GM18867 (cell line): ENCODE results near the gene HSH2D.

ENCODE experiments used
- ATAC-seq: cut with Tn5 transposase; IDR thresholded peaks from one replicate; pipeline ENCODE4 v1.9.1; 2021; ENCODE audit warnings: mild to moderate bottlenecking, moderate library complexity; ENCODE audit not compliant: unreplicated experiment

Gene HSH2D

DNA sequence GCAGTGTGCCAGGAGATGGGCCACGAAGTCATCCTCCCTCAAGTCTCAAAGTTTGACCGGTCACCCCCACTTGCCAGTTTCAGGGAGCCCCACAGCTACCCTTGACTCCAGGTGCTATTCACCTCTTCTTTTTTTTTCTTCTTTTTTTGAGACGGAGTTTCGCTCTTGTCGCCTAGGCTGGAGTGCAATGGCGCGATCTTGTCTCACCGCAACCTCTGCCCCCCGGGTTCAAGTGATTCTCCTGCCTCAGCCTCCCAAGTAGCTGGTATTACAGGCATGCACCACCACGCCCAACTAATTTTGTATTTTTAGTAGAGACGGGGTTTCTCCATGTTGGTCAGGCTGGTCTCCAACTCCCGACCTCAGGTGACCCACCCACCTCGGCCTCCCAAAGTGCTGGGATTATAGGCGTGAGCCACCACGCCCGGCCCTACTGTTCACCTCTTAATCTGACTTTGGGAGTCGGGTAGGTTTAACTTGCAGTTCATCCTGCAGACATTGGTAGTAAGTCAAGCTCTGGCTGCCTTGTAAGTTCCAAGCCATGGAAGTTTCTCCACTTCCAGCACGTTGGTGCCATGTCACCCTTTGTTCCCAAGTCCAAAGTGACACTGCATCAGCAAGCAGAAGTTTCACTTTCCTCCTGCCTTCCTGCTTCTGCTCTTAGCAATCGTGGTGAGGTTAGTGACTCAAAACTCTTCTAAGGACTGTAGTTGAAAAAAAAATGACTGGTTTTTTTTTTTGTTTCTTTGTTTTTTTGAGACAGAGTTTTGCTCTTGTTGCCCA, 24.2 kb upstream of the HSH2D start:
- peak; percentile 31 for ATAC-seq

DNA sequence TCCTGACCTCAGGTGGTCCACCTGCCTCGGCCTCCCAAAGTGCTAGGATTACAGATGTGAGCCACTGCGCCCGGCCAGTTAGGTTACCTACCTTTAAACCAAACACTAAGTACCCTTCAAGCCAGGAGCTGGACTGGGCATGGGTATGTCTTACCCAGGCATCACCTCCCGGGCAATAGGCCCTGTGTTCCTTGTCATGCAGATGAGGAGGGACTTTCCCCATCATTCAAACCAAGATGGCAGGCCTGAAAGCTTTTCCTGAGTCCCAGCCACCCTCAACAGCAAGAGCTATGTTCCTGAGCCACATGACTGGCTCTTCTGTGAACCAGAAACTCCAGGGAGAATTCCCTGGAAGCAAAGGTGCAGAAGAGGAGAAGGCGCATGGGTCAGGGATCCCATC, 22.3 kb upstream of the HSH2D start:
- no peak for ATAC-seq

DNA sequence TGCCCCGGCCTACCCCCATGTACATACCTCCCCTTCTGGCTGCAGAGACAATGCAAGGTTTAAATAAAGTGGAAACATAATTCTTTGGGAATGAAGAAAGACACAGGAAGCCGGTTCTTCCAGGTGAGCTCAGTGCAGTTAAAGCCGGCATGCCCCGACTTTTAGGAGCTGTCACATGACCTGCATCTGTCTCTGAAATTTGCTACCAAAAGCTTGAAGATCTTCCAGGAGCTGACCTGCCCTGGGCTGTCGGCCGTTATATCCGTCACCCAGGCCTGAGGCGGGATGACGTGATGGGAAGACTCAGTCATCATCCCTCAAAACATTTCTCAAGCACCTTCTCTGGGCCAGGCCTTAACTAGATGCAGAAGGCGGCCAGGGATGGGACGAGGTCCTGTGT, 21.5 kb upstream of the HSH2D start:
- ATAC-seq: no peak

DNA sequence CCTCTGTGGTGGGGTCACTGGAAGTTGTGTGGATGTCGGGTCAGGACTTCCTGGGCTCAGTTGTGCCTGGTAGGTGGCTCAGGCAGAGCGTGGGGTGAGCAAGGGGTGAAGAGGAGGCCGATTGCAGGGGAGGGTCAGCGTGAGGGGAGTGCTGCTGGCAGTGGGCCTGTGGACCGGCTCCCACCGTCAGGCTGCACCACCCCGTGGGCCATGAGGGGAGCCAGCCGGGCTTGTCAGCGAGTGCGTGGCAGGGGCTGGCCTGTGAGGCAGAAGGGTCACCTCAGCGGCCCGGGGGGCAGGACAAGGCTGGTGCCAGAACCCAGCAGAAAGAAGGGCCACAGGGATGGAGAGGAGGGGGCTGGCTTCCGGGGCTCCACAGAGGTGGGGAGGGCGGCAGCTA, 18.5 kb upstream of the HSH2D start:
- ATAC-seq: no peak

DNA sequence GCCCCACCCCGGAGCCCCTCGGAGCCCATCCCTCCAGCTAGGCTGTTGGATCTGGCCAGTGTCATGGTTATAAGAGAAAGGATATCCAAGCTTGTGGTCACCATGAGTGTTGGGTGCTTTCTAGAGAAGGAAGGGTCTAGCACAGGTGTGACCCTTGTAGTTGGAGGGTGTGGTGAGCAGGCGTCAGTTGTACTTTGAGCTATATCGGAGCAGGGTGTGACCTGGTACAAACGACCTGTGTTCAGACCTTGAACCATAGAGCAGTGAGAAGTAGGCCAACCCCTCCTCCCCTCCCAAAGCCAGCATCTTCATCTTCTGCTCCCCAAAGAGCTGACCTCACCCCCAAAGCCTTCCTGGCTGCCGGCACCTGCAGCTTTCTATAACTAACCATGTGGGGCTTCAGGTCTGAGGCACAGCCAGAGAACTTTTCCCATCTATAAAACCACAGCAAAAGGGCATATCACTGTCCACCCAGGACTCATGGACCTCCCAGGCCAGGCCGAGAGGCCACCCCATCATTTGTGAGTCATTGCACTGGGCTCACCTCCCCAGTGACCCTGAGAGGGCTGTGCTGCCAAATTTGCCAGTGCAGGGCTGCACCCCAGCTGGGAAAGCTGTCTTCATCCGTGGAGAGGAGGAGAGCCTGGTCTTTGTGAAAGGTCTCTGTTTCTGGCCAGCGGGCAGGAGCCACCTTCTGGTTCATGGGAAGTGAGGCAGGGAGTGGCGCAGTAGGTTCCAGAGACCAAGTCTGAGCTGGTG, 17.6 kb upstream of the HSH2D start:
- no peak for ATAC-seq

DNA sequence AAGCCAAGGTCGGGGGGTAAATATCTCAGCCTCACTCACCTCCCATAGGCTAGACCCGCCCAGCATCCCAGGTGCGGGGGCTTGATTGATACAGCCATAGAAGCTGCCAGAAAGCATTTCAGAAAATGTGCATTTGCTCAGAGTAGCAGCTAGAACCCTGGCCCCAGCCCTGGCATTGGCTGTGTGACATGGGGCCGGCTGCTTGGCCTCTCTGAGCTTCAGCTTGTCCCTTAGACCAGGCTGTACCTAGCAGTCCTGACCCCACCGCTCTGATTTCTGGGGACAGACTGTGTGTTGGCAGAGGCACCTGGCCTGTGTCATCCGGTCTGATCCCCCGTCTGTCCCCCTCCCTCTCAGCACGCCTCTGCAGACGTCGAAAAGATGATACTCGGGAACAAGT, 16.4 kb upstream of the HSH2D start:
- ATAC-seq: no peak

DNA sequence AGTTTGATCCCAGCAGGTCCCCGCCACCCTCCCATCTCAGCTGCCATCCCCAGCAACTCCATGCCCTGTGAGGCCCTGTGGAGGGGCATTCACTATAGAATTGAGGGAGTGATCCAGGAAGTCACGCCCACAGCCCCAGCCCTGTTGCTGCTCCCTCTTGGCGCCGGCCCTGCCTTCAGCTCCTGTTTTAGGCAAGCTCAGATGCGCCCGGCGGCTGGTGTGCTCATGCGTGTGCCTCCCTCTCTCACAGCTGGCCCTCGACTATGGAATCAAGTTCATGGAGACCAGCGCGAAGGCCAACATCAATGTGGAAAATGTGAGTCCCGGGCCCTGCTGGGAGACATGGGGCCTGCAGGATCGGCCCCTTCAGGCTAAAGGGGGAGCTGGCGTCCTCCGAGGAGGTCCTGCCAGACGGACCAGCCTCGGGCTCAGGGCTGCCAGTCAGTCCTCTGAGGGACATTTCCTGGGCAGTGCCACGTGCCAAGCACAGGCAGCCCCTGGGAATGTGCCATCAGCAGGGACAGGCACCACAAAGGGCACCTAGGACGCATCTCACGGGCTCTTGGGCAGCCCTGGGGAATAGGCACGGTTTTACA, 15.6 kb upstream of the HSH2D start:
- no peak for ATAC-seq

DNA sequence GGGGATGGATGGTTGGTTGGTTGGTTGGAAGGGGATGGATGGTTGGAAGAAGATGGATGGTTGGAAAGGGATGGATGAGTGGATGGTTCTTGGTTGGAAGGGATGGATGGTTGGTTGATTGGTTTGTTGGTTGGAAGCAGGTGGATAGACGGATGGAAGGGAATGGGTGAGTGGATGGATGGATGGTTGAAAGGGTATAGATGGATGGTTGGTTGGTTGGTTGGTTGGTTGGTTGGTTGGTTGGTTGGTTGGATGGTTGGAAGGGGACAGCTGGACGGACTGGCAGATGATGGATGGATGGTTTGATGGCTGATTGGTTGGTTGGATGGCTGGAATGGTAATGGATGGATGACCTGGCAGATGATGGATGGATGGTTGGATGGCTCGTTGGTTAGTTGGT, 11.8 kb upstream of the HSH2D start:
- ATAC-seq: no peak

DNA sequence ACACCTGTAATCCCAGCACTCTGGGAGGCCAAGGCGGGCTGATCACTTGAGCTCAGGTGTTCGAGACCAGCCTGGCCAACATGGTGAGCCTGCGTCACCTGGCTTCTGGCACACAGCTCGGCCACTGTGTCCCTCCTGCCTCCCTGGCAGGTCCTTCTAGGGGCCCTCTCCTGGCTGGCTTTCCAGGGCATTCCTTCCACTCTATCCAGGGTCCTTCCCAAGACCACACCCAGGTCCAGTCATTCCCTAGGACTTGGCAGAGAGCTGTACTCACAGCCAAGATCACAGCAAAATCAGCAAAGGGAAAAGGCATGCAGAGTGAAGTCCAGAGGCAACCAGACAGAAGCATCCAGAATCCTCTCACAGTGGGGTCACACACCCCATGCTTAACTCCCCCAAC, 9.7 kb upstream of the HSH2D start:
- ATAC-seq: no peak

DNA sequence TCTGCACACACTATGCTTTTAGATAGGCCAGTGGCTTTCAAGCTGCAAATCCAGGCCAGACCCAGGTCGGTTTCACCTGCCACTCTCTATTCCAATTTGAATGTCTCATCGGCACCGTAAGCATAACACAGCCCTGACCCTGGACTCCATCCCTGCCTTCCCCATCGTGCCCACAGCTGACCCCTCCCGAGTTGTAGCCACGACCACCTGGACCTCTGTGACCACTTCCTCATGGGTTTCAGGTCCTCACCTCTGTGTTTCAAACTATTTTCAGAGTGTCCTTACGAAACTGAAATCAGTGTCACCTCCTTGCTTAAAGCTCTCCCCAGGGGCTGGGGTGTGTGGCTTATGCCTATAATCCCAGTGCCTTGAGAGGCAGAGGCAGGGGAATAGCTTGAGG, 9.0 kb upstream of the HSH2D start:
- ATAC-seq: peak; percentile 40

DNA sequence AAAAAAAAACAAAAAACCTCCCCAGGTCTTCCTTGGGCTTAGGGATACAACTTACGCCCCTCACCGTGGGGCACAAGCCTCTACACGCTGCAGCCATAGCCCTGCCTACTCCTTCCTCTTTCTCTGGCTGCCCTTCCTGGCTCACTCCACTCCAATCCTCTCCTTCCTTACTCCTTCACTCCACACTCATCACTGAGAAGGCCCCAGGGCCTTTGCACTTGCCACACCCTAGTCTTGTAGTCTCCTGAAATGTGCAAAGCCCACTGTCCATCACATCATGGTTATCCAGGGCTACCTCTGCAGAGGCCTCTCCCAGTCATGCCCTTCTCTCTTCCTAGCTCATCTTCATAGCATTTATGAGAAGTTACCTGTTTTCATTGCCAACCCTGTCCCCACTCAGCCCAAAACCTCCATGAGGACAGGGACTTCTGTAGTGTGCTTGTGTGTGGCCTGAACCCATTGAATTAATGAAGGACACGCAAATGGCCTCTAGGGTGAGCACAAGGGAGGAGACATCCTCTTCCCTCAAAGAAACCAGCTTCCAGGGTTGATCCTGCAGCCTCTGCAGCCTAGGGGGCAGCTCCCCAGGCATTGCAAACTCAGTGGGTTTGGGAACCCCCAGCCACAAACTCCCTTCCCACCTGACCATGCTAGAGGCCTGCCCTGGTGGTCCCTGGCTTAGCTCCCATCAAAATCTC, 7.9 kb upstream of the HSH2D start:
- no peak for ATAC-seq

DNA sequence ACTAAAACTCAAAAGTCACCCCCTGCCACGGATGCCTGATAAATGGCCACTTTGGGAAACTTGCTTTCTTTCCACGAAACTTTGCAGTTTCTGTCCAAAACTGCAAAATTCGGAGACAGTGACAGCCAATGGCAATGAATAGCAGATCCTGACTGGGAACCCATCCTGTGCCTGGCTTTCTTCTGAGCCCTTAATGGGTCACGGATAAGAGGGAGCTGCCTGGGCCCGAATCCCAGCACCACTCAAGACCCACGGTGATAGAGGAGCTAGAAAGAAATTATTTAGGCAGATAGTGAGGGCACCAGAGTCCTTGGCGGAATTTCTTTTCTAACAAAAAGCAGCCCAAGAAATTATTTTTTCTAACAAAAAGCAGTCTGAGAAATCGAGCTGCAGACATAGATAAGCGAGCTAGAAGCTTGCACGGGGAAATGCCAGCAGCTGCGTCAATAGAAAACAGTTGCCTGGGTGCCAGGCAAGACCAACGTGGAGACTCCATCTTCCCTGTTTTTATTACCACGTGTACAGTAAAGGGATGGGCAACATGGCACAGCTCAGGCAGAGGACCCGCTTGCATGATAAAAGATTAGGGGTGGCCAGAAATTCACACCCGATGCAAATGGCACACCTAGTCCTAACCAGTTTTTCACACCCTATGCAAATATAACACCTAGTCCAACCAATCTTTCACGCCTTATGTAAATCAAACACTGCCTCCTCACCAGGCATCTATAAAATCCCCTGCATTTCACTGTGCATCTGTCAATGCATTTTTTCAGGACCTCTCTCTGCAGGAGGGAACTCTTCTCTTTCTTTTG, 7.1 kb upstream of the HSH2D start:
- no peak for ATAC-seq

DNA sequence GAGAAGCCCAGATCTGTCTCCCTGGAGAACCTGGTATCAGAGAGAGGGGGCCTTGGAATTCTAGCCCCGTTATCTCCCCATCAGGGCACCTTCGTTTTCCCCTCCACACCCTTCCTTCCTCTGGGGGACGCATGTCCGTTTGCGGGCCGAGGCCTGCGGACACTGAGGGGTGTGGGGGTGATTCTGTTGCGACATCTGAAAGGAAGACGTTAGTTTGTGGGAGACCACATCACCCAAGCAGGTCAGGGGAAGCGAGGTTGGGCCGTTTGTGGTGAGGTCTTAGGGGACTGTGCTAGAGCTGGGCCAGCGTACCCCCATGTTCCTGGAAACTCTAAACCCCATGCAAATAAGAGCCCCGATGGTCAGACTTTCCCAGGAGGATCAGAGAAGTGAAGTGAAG, 3.7 kb upstream of the HSH2D start:
- ATAC-seq: no peak

DNA sequence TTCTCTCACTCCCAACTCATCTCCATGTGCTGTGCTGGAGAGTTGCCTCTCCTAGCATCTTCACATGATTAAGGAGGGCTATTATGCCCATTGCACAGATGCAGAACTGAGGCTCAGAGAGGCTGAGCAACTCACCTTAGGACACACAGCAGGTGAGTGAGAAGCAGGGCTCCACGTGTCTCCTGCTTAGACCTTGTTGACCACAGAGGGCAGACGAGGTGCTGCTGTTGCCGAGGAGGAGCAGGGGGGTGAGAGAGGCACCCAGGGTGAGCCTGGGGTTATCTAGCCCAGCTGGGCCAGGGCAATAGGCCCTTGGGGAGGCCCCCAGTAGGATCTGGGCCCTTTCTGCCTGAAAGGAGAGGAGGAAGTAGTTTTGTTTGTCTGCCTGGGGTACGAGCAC, 2.4 kb upstream of the HSH2D start:
- ATAC-seq: no peak

DNA sequence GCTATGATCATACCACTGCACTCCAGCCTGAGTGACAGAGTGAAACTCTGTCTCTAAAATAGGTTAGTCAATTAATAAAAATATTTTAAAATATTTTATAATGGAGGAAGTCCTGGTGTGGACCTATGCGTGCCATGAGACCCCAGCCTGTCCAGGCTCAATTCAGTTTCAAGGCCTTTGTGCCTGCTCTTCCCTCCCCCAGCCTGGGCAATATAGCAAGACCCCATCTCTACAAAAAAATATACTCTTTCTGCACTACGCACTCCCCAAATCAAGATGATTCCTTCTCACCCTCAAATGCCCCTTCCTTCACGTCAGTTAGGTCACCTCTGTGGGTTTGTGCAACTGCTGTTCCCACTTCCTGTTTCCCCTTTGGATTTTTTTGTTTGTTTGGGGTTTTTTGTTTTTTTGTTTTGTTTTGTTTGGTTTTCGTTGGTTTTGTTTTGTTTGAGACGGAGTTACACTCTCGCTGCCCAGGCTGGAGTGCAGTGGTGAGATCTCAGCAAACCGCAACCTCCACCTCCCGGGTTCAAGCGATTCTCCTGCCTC, 1.4 kb upstream of the HSH2D start:
- no peak for ATAC-seq

DNA sequence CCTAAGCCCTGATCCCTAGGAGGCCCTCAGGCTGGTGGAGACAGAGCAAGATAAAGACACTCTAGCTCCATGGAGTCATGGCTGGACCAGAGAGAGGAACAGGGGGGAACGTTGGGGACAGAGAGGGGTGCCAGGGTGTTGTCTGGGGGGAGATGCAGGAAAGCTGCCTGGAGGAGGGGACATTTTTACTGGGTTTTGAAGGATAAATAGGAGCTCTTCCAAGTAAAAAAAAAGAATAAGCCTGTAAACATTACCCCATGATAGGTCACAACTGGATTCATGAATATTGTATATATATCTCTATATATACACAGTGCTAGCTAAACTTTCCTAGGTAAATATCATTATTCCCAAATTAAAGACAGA, 714 bp downstream of the HSH2D start:
- ATAC-seq: no peak

DNA sequence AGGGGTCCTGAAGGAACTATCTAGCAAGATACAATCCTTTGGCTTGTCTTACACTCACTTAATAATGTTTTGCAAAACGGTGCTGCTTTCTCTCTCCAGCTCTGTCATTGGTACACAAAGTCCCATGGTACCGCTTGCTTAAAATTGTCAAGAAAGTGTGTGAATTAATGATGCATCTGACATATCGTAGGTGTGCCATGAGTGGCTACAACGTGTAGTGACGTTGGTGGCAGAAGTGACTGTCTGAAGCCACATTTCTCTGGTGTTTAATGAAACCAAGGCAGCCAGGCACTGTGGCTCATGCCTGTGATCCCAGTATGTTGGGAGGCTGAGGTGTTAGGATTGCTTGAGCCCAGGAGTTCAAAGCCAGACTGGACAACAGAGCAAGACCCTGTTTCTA, 2.6 kb downstream of the HSH2D start:
- no peak for ATAC-seq

DNA sequence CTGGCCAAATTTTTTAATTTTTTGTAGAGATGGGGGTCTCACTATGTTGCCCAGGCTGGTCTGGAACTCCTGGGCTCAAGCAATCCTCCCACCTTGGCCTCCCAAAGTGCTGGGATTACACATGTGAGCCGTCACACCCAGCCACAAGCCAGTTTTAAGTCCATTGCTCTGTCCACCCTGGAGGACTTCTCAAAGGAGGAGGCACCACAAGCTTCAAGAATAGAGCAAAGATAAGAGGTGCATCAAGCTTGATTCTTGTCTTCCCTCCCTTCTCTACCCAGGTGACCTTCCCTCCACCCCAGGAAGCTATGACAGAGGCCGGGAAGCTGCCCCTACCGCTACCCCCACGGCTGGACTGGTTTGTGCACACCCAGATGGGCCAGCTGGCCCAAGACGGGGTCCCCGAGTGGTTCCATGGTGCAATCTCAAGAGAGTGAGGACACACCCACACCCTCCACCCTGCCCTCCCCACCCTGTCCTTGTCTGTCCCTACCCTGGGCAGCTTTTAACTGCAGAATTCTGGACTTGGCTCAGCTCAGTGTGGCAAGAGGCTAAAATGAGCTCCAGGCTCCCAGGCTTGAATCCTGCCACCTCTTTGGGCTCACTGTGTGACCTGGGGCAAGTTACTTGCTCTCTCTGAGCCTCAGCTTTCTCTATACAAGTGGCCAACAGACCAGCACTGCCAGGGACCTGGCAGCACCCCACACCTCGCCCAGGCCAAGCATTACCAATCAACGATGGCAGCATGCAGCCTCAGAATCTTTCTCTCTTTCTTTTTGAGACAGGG, 5.2 kb downstream of the HSH2D start:
- ATAC-seq: no peak

DNA sequence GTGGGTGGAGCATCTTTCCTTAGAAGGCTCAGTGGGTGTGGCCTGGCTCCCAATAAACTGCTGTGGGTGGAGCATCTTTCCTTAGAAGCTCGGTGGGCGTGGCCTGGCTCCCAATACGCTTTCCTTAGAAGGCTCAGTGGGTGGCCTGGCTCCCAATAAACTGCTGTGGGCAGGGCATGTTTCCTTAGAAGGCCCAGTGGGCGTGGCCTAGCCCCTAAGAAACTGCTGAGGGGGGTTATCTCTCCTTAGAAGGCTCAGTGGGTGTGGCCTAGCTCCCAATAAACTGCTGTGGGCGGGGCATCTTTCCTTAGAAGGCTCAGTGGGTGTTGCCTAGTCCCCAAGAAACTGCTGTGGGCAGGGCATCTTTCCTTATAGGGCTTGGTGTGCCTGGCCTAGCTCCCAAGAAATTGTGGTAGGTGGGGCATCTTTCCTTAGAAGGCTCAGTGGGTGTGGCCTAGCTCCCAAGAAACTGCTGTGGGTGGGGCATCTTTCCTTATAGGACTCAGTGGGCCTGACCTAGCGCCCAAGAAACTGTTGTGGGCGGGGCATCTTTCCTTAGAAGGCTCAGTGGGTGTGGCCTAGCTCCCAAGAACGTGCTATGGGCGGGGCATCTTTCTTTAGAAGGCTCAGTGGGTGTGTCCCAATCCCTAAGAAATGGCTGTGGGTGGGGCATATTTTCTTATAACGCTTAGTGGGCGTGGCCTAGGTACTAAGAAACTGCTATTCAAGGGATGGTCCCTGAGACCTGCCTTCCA, 10.3 kb downstream of the HSH2D start:
- ATAC-seq: no peak
